T-cell (primary cell): ENCODE results near the gene CUEDC1. TPM values are rescaled to one million over a fixed set of nuclear protein-coding genes. Genes with fewer than 3 reads are reported as not detected.

Experiments
- ATAC-seq, 4 experiments: fragments of 200-7000 bp in 3 of 4; fragments of 150-1000 bp in 1 of 4; cut with Tn5 transposase; replicated peaks in 1 of 4; 1 replicate in 3 of 4; 2 replicates in 1 of 4; pipeline ENCODE4 v1.10.0; 2021; ENCODE audit warnings: moderate library complexity in 3 of 4, mild to moderate bottlenecking in 2 of 4, moderate number of reproducible peaks in 1 of 4
- CTCF ChIA-PET, 2 donors: fragments of 300-600 bp; sonication (Branson Sonifier 250); formaldehyde crosslinking; loops; one replicate each; lab custom pipeline; 2022; ENCODE audit warnings: antibody characterized with exemption in 2 of 2; lab: Charles Lee
- POLR2A ChIA-PET, 2 donors: fragments of 300-600 bp; sonication (Branson Sonifier 250); formaldehyde crosslinking; loops; one replicate each; lab custom pipeline; 2022; ENCODE audit warnings: antibody characterized with exemption in 2 of 2; lab: Charles Lee
- DNase-seq, 35 experiments: peaks; one replicate each; pipeline versions ENCODE4 v3.0.0 to v3.0.0-alpha.2; 2013 to 2023
- H3K27ac ChIP-seq: one replicate; pipeline ENCODE4 v1.5.1; 2013; ENCODE audit warnings: low read length
- H3K27me3 ChIP-seq, 2 experiments: replicated peaks in 1 of 2; 1 replicate in 1 of 2; 2 replicates in 1 of 2; pipeline versions ENCODE4 v1.6.1 to v1.7.0; 2013; ENCODE audit warnings: low read length in 1 of 2, mixed read lengths in 1 of 2; ENCODE audit not compliant: control insufficient read depth in 2 of 2, insufficient read depth in 2 of 2; ENCODE audit errors: extremely low read depth in 1 of 2
- H3K36me3 ChIP-seq, 2 donors: 1 replicate in 1 of 2; 2 replicates in 1 of 2; pipeline versions ENCODE4 v1.6.1 to v1.7.0; 2013; ENCODE audit warnings: low read length in 1 of 2; ENCODE audit not compliant: control insufficient read depth in 2 of 2, insufficient read depth in 1 of 2; ENCODE audit errors: extremely low read depth in 1 of 2
- H3K4me1 ChIP-seq, 2 experiments: 1 replicate in 1 of 2; 2 replicates in 1 of 2; pipeline versions ENCODE4 v1.6.1 to v1.7.0; 2013; ENCODE audit warnings: low read length in 2 of 2, mixed read lengths in 1 of 2; ENCODE audit not compliant: insufficient read depth in 2 of 2, control insufficient read depth in 1 of 2; ENCODE audit errors: extremely low read depth in 1 of 2
- H3K4me3 ChIP-seq, 2 donors: 1 replicate in 1 of 2; 2 replicates in 1 of 2; pipeline versions ENCODE4 v1.5.1 to v1.7.0; 2013; ENCODE audit warnings: mild to moderate bottlenecking in 2 of 2, low read length in 1 of 2, moderate library complexity in 1 of 2; ENCODE audit not compliant: control insufficient read depth in 1 of 2; ENCODE audit errors: extremely low read depth in 1 of 2
- H3K9me3 ChIP-seq: 2 replicates; pipeline ENCODE4 v1.7.0; 2013
- H3K27ac Mint-ChIP-seq, 2 donors: one replicate each; pipeline ENCODE4 v1.8.0; 2020 to 2021; ENCODE audit warnings: mild to moderate bottlenecking in 2 of 2, mixed read lengths in 2 of 2
- H3K27me3 Mint-ChIP-seq, 2 donors: one replicate each; pipeline ENCODE4 v1.8.0; 2021 to 2022; ENCODE audit warnings: mixed read lengths in 2 of 2
- H3K36me3 Mint-ChIP-seq: one replicate; pipeline ENCODE4 v1.8.0; 2021; ENCODE audit warnings: mixed read lengths
- H3K4me1 Mint-ChIP-seq, 3 donors: one replicate each; pipeline ENCODE4 v1.8.0; 2020 to 2022; ENCODE audit warnings: mixed read lengths in 3 of 3, mild to moderate bottlenecking in 1 of 3
- H3K4me3 Mint-ChIP-seq, 3 donors: one replicate each; pipeline ENCODE4 v1.8.0; 2020 to 2022; ENCODE audit warnings: mild to moderate bottlenecking in 3 of 3, mixed read lengths in 3 of 3, moderate library complexity in 3 of 3
- H3K9me3 Mint-ChIP-seq, 3 donors: one replicate each; pipeline ENCODE4 v1.8.0; 2020 to 2022; ENCODE audit warnings: mixed read lengths in 3 of 3
- WGBS: methylation state at CpG from one replicate; pipeline ENCODE4 v1.1.5; 2013; ENCODE audit warnings: missing lambda C conversion rate; ENCODE audit not compliant: insufficient coverage; 5-methylcytosine and 5-hydroxymethylcytosine counted together
- total RNA-seq, 35 experiments: library from RNA in 6 of 35; stranded (reverse) in 6 of 35; fragments of 120-200 nt in 1 of 35; gene quantifications; one replicate each; pipeline versions ENCODE4 v1.2.1 to v1.2.4 and lab custom pipeline; 2013 to 2026

Gene CUEDC1
- total RNA-seq, 5 donors from 2014 or later (not counting 1 experiment from before 2014, with no cell fraction given) = 0.33 to 1.4 (median 0.74) TPM; not detected in 1

DNA sequence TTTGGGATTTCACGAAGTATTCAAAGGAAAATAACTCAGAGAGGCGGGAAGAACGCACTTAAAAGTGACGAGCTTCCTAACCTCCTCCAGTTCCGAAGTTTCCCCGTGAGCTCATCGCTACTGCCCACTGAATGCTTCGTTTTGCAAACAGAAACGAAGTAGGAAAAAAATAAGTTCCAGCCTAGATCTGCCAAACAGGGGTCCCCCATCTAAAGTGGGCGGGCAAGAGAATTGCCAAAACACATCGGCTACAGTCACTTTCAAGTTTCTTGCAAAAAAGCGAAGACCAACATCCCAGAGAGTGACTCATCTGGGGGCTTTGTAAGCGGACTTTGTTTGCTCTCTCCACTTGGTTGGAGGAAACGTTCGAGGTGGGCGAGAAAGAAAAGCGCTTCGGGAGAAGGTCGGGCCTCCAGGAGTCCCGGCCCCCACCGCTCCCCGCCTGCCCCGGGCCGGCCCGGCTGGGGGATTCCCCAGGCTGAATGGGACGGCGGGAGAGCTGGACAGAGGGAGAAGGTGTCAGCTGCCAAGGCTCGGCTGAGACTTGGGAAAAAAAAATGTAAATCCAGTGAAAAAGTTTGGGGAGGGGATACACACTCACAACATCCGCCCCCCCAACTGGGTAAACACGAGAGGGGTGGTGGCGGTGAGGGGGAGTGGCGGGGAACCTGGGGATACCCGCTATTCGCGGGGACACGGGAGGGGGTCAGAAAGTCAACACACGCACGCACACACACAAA lies 31.8 kb upstream of the CUEDC1 start:
- H3K27me3 ChIP-seq = no peaks in the 10 kb centered on the region
- ATAC-seq (peak in 3 of 4 experiments; percentile 0 to 13 (median 11)), DNase-seq (peak in 30 of 35 experiments; percentile 5 to 62 (median 30))
- H3K4me3 Mint-ChIP-seq = peak overlapping the region; percentile 89 to 92 (median 91)
- peak overlapping the region; percentile 64 for H3K27ac ChIP-seq
- CTCF ChIA-PET = interaction anchor here in 1 of 2 donors (0.5 to 3.4 kb wide), 4 partner anchors 12 to 142 kb away, joined by 3 to 25 read pairs (median 3); partner anchors contain the start of gene CUEDC1
- peaks cover 0 to 4% of the 10 kb centered on the region in 2 donors for H3K36me3 ChIP-seq
- H3K4me1 Mint-ChIP-seq = peaks cover 66 to 73% (median 68%) of the 10 kb centered on the region in 3 donors
- no peaks in the 10 kb centered on the region for H3K9me3 Mint-ChIP-seq
- 6% methylated on average over 23 of the region's 38 CpGs for WGBS
- peak overlapping the region; percentile 89 to 92 for H3K27ac Mint-ChIP-seq
- POLR2A ChIA-PET = interaction anchor here (0.6 to 1.2 kb wide), 4 partner anchors 10 to 1168 kb away, joined by 3 to 5 read pairs (median 4); partner anchors contain the start of gene PRR11 (in 1 of the 2)
- peak overlapping the region; percentile 82 to 85 for H3K4me3 ChIP-seq
- H3K27me3 Mint-ChIP-seq = no peaks in the 10 kb centered on the region
- H3K36me3 Mint-ChIP-seq = peaks cover 12% of the 10 kb centered on the region
- peaks cover 35 to 37% of the 10 kb centered on the region in 2 experiments for H3K4me1 ChIP-seq
- H3K9me3 ChIP-seq = no peaks in the 10 kb centered on the region

DNA sequence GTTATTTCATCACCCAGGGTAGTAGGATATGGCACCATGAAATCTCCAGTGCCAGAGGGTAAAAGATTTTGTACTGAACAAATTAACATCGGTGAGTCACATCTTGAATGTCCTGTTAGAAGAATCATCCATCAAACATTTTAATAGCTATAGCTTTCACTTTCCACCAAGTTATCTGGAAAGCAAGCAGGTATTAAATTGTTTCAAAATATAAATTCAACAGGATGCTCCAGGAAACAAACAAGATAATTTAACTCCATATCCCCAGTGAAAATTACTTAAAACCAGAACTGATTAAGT lies 30.4 kb upstream of the CUEDC1 start:
- WGBS = no CpG with 5 or more reads among the region's 1 CpG
- H3K27me3 ChIP-seq = no peaks in the 10 kb centered on the region
- H3K4me3 ChIP-seq = no peak overlapping the region
- POLR2A ChIA-PET = interaction anchor here (0.5 to 1.2 kb wide), 8 partner anchors 11 to 234 kb away, joined by 3 to 5 read pairs (median 4); no protein-coding TSS in a partner anchor
- ATAC-seq (no peak), DNase-seq (no peak)
- H3K4me3 Mint-ChIP-seq = peak overlapping the region; percentile 49 to 89 (median 52)
- peaks cover 74 to 78% (median 76%) of the 10 kb centered on the region in 3 donors for H3K4me1 Mint-ChIP-seq
- H3K9me3 Mint-ChIP-seq = no peaks in the 10 kb centered on the region
- no peaks in the 10 kb centered on the region for H3K27me3 Mint-ChIP-seq
- peak overlapping the region in 1 of 2 donors; percentile 34 for H3K27ac Mint-ChIP-seq
- no peak overlapping the region for H3K27ac ChIP-seq
- CTCF ChIA-PET = interaction anchor here (0.9 to 3.4 kb wide), 5 partner anchors 9 to 68 kb away, joined by 3 to 25 read pairs (median 4); partner anchors contain the start of genes CUEDC1 (in 1 of the 2) and SRSF1 (in 1 of the 2)
- no peaks in the 10 kb centered on the region for H3K9me3 ChIP-seq
- H3K4me1 ChIP-seq = peaks cover 35 to 39% of the 10 kb centered on the region in 2 experiments
- peaks cover 20% of the 10 kb centered on the region for H3K36me3 Mint-ChIP-seq
- peaks cover 5 to 12% of the 10 kb centered on the region in 2 donors for H3K36me3 ChIP-seq

DNA sequence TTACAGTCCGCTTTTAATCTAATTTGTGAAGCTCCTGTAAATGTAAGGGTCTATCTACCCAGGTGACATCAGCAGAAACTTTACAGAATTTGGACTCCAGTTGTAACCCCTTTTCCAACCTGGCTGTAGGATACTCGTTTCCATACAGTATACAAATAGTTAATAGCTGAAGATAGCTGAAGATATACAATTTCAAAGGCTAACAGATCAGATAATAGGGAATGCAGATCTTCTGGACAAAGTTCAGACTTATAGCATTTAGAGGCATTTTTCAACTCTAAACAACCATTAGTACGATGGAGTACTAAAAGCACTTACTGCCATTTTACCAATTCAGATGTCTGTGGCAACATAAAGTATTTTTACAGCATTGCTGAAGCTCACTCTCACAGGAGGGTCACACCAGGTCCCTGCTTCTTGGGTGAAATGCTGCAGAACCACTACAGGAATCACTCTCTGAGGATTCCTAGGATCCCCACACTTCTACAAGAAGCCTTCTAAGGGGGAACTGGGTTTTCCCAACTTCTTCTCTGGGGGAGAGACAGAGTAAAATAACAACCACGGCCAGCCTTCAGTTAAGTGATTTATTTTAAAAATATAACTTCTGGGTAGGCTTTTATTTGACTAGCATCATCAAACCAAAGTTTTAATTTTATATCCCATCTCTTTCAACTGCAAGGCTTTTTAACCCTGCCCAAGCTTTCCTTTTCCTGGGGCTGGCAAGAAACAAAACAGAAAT lies 29.9 kb upstream of the CUEDC1 start:
- H3K36me3 Mint-ChIP-seq = peaks cover 22% of the 10 kb centered on the region
- no peak overlapping the region for H3K27ac ChIP-seq

DNA sequence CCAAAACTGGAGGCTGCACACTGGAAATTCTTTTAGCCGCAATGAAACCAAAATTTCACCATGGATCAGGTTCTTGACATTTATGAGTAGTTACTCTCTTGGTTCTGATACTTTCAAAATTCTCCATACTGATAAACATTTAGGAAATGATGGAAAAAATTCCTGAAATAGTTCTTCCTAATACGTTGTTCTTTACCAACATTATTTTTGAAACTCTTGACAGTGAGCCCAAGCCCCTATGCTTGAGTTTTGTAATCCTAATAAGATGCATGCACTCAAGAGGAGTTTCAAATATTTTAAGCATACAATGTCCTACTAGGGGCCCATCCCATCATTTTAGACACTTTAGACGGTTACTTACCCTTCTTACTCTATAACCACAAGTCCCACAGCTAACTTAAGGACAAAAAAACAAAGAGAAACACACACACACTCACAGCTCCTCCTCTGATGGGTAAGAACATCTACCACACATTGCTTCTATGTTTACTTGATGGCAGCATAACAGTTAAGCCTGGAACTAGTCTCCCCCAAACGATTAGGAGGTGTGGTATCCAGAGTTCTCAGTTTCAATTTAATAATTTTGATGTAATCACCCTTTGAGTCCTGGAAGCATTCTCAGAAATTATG lies 29.2 kb upstream of the CUEDC1 start:
- ChIA-PET CTCF (interaction anchor here in 1 of 2 donors (0.8 to 3.4 kb wide), 2 partner anchors 11 to 15 kb away, joined by 4 to 25 read pairs; no protein-coding TSS in a partner anchor), POLR2A (no interaction called here)
- no peaks in the 10 kb centered on the region for H3K27me3 ChIP-seq
- WGBS = 14% methylated on average over 1 of the region's 4 CpGs
- peaks cover 24% of the 10 kb centered on the region for H3K36me3 Mint-ChIP-seq
- ATAC-seq (no peak), DNase-seq (no peak)
- no peak overlapping the region for H3K27ac ChIP-seq
- H3K27ac Mint-ChIP-seq = peak overlapping the region; percentile 32 to 79
- peaks cover 35 to 39% of the 10 kb centered on the region in 2 experiments for H3K4me1 ChIP-seq
- no peaks in the 10 kb centered on the region for H3K9me3 Mint-ChIP-seq
- no peaks in the 10 kb centered on the region for H3K9me3 ChIP-seq
- peaks cover 71 to 77% (median 72%) of the 10 kb centered on the region in 3 donors for H3K4me1 Mint-ChIP-seq
- no peaks in the 10 kb centered on the region for H3K27me3 Mint-ChIP-seq
- peaks cover 5 to 23% of the 10 kb centered on the region in 2 donors for H3K36me3 ChIP-seq
- H3K4me3 Mint-ChIP-seq = peak overlapping the region; percentile 47 to 89 (median 49)
- no peak overlapping the region for H3K4me3 ChIP-seq

More for the DNA sequence above, 29.9 kb upstream of the CUEDC1 start:
- peaks cover 5 to 16% of the 10 kb centered on the region in 2 donors for H3K36me3 ChIP-seq
- no peaks in the 10 kb centered on the region for H3K9me3 Mint-ChIP-seq
- peaks cover 35 to 39% of the 10 kb centered on the region in 2 experiments for H3K4me1 ChIP-seq
- H3K27me3 Mint-ChIP-seq = no peaks in the 10 kb centered on the region
- DNase-seq (no peak), ATAC-seq (no peak)
- no peaks in the 10 kb centered on the region for H3K27me3 ChIP-seq
- H3K27ac Mint-ChIP-seq = peak overlapping the region; percentile 27 to 79
- ChIA-PET POLR2A (interaction anchor here in 1 of 2 donors (0.5 to 0.7 kb wide), 4 partner anchors 11 to 203 kb away, joined by 3 to 4 read pairs (median 4); no protein-coding TSS in a partner anchor), CTCF (interaction anchor here (0.5 to 3.4 kb wide), 6 partner anchors 9 to 78 kb away, joined by 3 to 25 read pairs (median 4); partner anchors contain the start of gene SRSF1 (in 1 of the 2))
- no peaks in the 10 kb centered on the region for H3K9me3 ChIP-seq
- no peak overlapping the region for H3K4me3 ChIP-seq
- WGBS = 100% methylated on average over 1 of the region's 4 CpGs
- peaks cover 77 to 83% (median 78%) of the 10 kb centered on the region in 3 donors for H3K4me1 Mint-ChIP-seq
- H3K4me3 Mint-ChIP-seq = peak overlapping the region; percentile 49 to 89 (median 52)

DNA sequence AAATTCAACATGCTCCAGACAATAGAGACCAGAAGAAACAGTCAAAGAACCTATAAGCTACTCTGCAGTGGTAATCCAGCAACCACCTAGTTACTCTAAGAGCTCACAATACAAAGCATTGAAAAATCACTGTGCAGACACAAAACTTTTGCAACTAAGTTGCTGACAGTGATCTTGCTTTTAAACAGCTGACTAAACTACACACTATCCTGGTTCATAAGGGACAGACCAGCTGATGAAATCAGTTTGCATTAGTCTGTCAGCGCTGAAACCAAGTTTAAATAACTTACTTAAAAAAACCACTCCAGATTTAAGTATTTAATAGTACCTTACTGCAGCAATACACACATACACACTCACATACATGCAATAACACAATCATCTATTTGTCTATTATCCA lies 28.2 kb upstream of the CUEDC1 start:
- ChIA-PET CTCF (interaction anchor here in 1 of 2 donors (1.1 kb wide), 1 partner anchor 16 kb away, joined by 3 read pairs; no protein-coding TSS in a partner anchor), POLR2A (interaction anchor here in 1 of 2 donors (1.1 kb wide), 1 partner anchor 9 kb away, joined by 4 read pairs; no protein-coding TSS in a partner anchor)
- Mint-ChIP-seq H3K4me3 (peak overlapping the region in 2 of 3 donors; percentile 18 to 89), H3K27me3 (no peaks in the 10 kb centered on the region), H3K9me3 (no peaks in the 10 kb centered on the region), H3K4me1 (peaks cover 67 to 69% (median 68%) of the 10 kb centered on the region in 3 donors), H3K36me3 (peaks cover 31% of the 10 kb centered on the region), H3K27ac (peak overlapping the region in 1 of 2 donors; percentile 19)
- H3K27ac ChIP-seq = no peak overlapping the region
- H3K4me3 ChIP-seq = no peak overlapping the region
- H3K9me3 ChIP-seq = no peaks in the 10 kb centered on the region
- no CpG with 5 or more reads among the region's 1 CpG for WGBS
- peaks cover 28 to 33% of the 10 kb centered on the region in 2 experiments for H3K4me1 ChIP-seq
- H3K27me3 ChIP-seq = no peaks in the 10 kb centered on the region
- ATAC-seq (no peak), DNase-seq (no peak)
- H3K36me3 ChIP-seq = peaks cover 5 to 33% of the 10 kb centered on the region in 2 donors
